CD4-positive, alpha-beta T cell treated with Interleukin-17A for 4 hours (primary cell): ENCODE data around the gene TEX30.
A peak's percentile ranks its signal among the peaks of the same experiment; 100 is the strongest.
"Not testable (repeated sequence)": the region's sequence is repeated elsewhere in the genome, so short reads cannot be mapped to it uniquely, and the experiment has no call there.

Experiments
- DNase-seq: peaks from one replicate; pipeline ENCODE4 v3.0.0-alpha.2; 2020; ENCODE audit warnings: mixed read lengths

TEX30 gene

DNA sequence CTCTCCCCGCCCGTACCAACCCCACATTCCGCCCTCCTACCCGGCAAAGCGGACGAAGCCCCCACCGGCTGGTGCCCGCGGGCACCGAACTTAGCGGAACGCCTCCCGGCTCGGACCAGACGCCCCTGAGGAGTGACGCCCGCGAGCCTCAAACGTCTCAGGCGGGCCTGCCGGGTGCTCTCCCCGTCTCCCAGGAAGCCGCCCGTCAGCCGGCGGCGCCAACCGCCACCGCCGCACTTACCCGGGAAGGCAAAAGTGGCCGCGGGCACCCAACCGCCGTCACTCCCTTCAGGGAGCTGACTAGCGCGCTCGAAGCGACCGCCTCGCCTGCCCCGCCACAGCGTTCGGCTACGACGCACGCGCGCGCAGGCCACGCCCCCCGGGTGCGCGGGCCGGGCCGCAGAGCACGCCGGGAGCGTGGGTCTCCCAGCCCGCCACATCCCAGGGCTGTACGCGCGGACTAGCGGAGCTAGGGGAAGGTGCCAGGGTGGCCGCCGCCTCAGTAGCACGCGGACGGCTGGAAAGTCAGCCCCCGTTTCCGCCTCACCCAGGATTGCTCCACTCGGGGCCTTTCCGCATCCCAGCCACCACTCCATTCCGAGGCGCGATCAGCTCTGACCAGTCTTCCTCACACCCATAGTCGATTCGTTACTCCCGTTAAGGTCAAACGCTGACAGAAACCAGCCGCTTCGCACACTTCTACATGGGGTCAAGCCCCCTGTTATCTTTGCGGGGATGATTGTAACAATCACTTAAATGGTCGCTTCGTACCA lies at the start of gene TEX30:
TSS of gene TEX30 (minus strand) at position 346 of the 773 bp plus-strand sequence. CDS start 3,760 bp downstream, outside the sequence.
- DNase-seq = peak; percentile 92

DNA sequence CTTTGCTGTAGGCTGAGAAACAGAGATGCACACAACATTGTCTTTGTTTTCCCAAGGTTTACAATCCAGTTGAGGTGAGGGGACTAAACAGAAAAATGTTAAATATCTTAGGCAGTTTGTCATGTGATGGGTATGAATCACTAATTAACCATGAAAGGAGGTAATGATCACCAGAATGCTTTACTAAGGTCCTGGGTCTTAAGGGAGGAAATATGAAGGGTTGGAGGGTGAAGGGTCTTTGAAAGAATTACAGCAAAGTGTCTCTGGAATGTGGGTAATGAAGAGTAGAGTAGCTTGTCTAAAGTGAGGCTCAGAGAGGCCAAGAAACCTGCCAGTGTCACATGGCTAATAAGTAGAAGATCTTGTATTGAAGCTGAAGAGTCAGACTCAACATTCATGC lies 44.3 kb upstream of the TEX30 start:
- no peak for DNase-seq

DNA sequence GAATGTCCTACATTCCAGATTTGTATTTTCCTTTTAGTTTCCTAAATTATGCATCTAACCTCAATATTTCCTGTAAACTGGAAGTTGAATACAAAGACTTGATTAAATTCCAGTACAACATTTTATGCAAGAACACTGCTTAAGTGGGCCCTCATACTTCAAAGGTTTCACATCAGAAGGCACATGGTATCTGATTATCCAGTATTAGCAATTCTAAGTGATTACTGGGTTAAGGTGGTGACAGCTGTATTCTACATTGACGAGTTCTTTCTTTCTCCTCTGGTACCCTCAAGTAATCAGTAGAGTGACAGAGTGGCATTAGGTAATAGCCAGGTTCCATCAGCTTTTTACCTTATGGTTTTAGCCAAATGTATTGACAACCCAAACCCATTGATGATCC lies 43.7 kb upstream of the TEX30 start:
- no peak for DNase-seq

DNA sequence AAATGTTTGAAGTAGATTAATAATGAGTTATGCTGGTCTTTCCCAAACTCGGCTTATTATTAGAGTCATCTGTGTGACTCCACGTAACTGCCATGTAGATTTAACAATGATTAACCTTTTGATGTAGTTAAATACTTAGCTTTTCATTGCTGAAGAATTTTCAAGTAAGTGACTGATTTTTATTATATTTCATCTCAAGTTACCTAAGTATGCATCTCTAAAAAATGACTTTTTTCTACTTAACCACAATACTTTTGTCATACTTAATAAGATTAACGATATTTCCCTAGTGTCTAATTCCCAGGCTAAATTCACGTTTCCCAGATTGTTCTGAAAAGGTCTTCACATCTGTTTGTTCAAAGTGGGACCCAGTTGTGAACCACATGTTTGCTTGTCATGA lies 43.1 kb upstream of the TEX30 start:
- no peak for DNase-seq

DNA sequence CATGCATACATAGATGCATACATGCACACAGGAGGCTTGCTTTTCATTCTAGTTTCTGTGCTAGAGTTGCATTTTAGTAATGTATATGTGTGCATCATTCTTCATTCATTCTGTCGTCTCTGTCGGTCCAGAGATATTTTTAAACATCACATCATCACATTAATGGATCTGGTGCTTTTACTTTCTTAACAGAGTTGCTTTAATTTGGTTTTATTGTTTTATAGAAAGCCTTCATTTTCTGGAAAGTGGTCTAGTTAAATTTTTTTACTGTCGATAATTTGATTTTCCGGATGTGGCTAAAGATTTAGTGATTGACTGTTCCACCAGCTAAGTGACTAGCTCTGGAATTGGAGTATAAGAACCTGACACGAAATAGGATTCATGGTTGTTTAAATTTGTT lies 42.2 kb upstream of the TEX30 start:
- DNase-seq = no peak

DNA sequence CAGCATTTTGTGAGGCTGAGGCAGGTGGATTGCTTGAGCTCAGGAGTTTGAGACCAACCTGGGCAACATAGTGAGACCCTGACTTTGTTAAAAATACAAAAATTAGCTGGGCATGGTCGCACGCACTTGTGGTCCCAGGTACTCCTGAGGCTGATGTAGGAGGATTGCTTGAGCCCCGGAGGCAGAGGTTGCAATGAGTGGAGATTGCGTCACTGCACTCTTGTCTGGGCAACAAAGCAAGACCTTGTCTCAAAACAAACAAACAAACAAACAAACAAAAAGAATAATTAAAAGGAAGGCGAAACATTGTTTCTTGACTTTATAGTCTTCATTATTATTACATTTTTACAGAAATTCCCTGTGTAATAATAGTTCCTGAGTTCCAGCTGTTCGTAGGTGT lies 41.2 kb upstream of the TEX30 start:
- DNase-seq = no peak

DNA sequence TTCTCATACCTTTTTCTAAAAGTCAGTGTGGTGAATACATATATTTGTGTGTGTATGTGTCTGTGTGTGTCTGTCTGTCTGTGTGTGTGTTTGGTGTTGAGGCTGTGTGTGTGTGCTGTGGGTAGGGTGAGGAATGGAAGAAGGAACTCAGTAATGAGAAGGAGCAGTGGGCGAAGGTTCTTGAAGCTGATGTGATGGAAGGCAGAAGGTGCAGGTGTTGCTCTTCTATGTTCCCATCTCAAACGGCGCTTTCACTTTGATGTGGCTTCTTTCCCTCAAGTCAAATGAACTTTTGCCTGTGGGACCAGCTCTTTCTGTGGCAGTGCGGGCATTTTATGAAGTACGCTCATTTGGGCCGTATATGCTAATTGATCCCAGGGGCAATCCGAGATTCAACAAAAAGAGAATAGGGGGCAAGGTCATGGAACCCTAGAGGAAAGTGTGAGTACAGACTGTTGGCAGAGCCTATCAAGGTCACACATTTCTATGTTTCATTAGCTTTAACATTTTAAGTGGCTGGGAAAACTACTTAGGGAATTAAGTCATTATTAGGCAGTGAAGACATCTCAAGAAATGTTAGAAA lies 40.5 kb upstream of the TEX30 start:
- DNase-seq = no peak

DNA sequence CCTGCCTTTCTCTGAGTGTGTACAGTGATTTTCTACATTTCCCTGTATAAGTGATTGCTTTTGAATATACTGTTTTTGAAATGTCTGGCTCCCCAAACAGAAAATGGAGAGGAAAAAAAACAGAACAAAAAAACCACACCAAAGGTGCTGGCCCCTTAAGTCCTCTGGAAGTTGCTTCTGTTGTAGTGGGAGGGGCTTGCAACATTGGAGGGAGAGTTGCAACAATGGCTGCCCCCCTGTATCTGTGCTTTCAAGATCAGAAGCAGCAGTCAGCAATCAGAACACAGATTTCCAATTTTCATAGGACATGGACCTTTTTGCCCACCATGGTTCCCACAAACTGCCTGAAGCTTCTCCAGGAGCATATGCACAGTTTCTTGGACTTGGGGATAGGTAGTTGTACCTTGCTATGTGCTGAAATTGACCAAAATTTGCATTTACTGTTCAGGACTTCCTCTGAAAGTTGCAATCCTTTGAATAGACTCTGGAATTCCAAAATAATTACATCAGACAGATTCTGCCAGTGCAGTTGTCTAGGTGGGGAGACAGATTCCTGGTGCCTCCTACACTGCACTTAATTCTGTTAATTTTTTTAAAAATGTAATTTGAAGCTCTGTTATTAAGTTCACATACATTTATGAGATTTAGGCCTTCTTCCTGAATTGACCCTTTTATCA lies 39.2 kb upstream of the TEX30 start:
- no peak for DNase-seq

DNA sequence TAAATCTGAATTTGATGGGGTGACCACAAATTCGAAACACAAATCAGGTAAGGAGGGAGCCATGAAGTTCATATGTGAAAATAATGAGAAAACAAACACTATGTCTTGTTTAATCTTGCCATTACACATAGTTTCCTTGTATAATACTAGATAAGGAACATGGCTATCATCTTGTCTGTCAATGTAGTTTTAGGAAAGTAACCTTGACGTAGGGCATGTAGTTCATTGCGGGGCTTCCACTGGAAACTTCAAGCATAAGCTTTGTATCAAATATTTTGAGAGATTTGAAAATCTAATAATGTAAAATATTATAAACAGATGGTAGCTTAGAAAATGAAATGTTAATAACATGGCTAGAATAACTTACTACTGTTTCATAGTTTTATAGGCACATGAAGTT lies 34.1 kb upstream of the TEX30 start:
- DNase-seq = no peak

DNA sequence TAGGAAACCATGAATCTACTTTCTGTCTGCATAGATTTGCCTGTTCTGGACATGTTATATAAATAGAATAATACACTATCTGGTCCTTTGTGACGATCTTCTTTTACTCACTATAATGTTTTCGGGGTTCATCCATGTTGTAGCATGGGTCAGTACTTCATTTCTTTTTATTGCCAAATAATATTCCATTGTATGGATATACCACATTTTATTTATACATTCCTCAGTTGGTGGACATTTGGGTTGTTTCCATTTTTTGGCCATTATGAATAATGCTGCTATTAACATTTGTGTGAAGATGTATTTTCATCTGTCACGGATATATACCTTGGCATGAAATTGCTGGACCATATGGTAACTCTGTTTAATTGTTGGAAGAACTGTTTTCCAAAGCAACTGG lies 32.1 kb upstream of the TEX30 start:
- no peak for DNase-seq

DNA sequence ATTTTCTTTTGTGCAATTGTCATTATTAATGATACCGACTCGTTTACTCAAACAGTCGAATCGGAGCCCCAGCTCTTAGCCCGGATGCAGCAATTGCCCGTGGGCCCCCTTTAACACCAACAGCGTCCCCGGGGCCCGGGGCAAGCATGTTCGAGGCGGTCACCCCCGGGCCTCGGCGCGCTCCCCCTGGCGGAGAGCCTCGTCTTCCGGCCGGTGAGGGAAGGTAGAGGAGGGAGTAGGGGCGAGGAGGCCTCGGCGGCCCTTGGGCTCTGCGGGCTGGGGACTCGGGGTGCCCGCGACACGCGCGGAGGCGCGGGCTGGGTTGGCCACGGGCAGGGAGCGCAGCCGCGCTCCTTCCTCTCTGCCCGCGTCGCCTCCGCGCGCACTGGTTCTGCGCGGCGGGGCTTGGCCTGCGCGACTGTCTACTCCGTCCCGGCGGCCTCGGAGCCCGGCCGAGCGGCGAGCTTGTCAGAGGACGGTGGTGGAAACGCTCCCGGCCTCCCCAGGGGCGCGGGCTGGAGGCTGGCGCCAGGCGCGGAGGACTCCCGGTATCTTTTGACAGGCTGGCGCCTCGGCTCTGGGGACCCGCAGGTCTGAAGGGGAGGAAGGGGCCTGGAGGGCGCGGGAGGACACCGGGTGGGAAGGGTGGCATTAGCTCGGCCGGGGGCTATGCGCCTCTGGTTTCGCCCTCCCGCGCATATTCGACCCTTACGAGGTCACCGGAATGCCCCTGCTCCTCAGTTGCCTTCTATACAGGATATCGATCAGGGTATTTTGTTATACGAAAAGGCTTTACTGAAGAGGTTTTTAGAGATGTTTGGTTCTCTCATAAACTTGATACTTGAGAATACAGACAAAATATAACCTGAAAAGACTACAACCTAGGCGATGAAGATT lies 26.8 kb upstream of the TEX30 start:
- peak; percentile 85 for DNase-seq

DNA sequence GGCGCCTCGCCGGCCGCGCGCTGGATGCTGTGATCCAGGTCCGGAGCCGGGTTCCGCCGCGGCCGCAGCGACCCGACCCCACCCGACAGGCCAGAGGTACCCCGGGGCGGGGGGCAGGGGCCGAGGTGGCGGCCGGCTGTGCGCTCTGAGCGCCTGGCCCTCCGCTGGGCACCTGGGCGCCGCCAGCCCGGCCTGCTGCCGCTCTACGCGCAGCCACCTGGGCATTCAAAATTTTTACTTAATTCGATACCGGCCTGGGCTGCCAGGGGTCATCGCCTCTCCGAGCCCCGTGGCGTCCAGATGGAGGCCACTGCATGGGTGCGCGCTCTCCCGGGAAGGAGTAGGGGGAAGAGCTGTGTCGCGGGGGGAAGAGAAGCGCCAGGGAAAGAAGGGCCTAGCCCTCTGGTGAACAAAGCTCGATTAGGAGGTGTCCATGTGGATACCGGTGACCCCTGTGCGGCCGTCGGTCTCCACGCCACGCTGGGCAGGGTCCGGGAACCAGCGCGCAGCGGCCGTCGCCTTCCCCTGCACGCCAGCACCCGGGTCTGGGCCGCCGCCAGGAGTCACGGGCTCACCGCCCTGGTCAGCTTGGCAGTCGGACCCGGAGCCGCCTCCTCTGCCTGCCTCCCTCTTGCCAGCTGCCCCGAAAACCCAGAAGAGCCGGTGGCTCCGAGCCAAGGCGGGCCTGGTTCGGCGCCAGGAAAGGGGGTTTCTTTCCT lies 26.0 kb upstream of the TEX30 start:
- no peak for DNase-seq

DNA sequence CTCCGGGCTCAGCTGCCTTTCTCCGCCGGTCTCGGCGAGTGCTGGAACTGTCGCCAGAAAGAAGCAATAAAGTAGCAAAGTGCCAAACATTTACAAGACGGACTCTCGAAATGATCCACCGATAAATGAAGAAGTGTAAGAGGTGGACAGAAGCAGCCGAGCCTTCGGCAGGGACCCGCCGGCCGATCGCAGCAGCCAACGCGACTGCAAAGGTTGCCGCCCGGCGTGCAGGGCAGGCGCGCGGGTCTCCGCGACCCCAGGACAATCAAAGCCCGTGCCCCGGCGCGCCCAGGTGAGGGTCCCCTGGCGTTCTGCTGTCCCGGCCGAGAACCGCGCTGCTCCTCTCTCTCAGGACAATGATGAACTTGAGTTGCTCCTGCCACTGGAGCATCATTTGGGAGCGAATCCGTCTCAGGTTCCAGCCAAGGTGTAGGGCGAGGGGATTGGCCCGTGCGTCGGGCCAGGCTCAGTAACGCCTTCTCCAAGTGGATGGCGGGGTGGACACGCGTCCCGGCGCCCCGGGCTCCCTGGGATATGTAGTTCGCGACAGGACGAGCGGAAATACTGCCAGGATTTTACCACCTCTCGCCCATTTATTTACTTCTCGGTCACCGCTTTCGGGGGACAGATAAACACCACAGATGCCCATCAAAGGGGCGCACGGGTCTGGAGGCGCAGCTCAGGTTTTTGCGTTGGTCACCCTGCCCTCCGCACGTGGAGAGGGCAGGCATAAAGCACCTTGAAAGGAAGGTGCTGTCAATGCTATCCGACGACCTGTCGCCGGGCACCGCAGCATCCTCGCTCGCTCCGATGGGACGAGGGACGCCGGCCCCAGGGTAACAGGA lies 25.2 kb upstream of the TEX30 start, which contains the start of the genes BIVM and POGLUT2:
TSS of gene BIVM (plus strand) at position 539 of the 845 bp plus-strand sequence. CDS start 8,149 bp downstream, outside the sequence.
TSS of gene POGLUT2 (minus strand) at position 396 of the 845 bp plus-strand sequence. CDS start at position 90, 306 bp downstream.
- peak; percentile 63 for DNase-seq

DNA sequence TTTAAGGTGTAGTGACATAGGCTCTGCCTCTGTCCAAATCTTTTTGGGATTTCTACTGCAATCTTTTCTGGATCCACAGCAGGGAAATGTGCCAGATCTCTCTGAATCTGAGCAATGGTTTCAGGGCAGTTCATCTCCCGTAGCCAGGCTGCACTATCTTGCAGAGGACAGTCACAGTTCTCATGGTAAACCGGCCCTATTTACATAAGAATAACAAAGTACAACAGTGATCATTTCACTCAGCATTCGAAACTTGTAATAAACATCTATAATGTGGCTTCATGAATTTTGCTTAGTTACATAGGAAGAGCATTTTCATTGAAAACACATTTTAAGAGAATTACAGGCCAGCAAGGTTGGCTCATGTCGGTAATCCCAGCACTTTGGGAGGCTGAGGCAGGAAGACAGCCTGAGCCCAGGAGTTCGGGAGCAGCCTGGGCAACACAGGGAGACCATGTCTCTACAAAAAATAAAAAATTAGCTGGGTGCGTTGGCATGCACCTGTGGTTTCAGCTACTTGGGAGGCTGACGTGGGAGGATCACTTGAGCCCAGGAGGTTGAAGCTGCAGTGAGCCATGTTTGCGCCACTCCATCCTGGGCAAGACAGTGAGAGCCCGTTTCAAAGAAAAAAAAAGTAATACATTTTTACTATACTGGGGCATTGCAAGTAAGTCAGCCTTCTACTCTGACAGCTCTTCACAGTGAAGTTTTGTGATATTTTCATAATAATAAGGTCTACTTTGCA lies 20.2 kb upstream of the TEX30 start:
- no peak for DNase-seq

DNA sequence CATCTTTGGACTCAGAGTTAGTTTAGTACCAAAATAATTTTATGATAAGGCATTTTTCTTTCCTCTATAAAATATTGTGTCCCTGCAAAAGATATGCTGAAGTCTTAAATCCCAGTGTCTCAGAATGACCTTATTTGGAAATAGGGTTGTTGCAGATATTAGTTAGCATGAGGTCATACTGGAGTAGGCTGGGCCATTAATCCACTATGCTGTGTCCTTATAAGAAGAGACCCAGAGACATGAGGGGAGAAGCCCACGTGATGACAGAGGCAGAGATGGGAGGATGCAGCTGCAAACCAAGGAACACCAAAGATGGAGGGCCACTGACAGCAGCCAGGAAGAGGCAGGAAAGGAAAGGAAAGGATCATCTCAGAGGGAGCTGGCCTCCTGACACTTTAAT lies 18.8 kb upstream of the TEX30 start:
- DNase-seq = no peak

DNA sequence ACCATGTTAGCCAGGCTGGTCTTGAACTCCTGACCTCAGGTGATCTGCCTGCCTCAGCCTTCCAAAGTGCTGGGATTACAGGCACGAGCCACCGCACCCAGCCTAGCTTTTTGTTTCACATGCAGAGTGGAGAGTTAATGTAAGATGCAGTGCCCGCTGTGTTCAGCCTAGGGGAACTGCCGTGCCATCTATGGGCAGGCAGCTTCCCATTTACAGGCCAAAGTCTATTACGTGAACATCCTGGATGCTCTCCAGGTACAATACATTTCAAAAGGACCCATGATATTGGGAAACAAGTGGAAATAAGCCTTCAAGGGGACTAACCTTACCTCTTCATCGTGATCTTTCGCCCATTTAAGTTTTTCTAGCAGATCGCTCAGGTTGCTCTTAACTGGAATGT lies 15.1 kb upstream of the TEX30 start:
- DNase-seq = no peak

DNA sequence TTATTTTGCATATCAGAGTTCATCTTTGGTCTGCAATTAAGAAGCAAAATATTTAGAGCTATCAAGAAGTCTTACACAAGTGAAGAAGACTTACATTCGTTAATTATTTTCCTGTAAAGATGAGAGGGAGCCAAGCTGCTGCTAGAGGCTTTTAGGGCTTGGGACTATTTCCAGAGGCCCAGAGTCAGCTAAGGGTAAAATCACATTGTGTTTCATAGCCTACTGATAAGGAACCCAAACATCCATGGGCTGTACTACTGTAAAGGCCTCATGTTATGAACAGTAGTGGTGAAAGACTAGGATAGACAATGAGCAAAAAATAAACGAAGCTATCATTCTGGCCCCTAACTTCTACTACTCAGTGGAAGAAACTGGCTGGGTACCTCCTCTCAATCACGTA lies 10.9 kb upstream of the TEX30 start:
- DNase-seq = no peak

DNA sequence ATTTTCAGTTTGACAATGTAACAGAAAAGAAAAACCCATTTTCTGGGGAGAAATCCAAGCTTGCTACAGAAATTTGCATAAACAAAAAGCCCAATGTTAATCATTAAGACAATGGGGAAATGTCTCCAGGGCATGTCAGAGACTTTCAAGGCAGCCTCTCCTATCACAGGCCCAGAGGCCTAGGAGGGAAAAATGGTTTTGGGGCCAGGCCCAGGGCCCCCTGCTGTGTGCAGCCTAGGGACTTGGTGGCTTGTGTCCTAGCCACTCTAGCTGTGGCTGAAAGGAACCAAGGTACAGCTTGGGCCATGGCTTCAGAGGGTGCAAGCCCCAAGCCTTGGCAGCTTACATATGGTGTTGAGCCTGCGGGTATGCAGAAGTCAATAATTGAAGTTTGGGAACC lies 8.0 kb upstream of the TEX30 start:
- DNase-seq = no peak

DNA sequence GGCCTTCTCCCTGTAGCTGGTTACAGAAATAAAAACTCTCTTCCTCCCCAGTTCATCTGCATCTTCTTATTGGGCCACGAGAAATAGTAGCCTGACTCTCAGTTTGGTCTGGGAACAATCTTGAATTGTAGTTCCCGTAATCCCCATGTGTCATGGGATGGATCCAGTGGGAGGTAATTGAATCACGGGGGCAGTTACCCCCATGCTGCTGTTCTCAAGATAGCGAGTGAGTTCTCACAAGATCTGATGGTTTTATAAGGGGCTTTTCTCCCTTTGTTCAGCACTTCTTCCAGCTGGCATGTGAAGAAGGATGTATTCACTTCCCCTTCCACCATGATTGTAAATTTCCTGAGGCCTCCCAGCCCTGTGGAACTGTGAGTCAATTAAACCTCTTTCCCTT lies 7.1 kb upstream of the TEX30 start:
- DNase-seq = not testable (repeated sequence)

DNA sequence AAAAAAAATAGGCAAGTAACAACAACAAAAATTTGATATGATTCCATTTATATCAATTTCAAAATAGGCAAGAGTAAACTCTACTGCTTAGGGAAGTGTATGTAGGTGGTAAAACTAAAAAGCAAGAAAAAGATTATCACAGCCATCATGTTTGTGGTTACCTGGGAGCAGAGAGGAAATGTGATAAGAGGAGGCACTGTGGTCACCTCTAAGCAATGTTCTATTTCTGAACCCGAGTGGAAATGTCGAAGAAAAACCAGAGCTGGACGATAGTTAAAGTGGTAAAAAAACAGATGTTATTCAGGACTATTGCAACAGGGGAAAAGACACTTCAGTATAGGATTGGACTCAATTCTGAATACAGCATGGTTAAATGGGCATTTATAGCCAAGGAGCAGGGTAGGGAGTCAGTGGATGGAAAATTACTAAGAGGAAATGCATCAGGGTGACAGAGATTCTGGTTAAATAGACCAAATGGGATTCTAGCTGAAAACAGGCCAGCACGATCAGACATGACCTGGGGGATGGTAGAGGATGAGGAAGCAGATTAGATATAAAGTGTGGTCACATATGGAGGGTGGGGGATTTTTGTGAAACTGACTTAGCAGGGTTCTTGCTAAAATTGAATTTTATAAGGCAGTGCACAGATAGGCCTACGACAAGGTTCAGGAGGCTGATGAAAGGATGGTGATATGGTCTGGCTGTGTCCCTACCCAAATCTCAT lies 6.0 kb upstream of the TEX30 start:
- DNase-seq = peak; percentile 7
